Endothelial cell of hepatic sinusoid (primary cell): ENCODE measurements around the gene GNG10.

Experiments used
- in situ Hi-C: cut with HindIII; loops from 2 replicates; pipeline ENCODE4 v1.10.0; 2017; ENCODE audit warnings: low sequenced_read_pairs

Gene GNG10

GRCh38 chr9:111715471-111715870 is 54.1 kb downstream of the GNG10 start:
- in situ Hi-C loops = no loop called here

GRCh38 chr9:111719541-111719940 is 58.1 kb downstream of the GNG10 start:
- in situ Hi-C loops = no loop called here
